ENCODE results near the gene SOX11.
A peak's percentile ranks its signal among the peaks of the same experiment; 100 is the strongest.

Gene SOX11

GRCh38 chr2:5725072-5725471 is 32.9 kb downstream of the SOX11 start:
- no peak for DNase-seq

- peak; percentile 30 for DNase-seq
Measured at GRCh38 chr2:5725794-5726463, 33.7 kb downstream of the SOX11 start.

- DNase-seq: no peak
Measured at GRCh38 chr2:5727235-5727634, 35.1 kb downstream of the SOX11 start.

- DNase-seq: no peak
Measured at GRCh38 chr2:5729416-5729815, 37.2 kb downstream of the SOX11 start.

DNA sequence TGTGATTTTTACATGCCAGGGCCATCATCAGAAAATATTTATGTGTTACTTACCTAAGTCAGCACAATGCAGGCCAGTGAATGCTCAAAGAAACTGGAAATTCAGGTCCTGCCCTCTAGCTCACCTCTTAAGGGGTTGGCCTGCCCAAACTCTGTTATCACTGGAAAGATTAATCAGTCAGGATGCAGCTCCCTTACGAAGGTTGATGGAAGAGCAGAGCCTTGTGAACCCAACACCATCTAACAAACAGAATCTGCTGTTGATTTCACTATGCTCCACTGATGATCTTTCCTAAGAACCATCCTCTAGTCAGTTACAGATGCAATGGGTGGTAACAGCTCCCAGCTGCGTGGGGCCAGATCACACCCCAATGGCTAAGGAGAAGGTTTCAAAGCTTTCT is 38.2 kb downstream of the SOX11 start:
- DNase-seq: no peak

- DNase-seq: no peak
Measured at GRCh38 chr2:5734859-5735520, 42.8 kb downstream of the SOX11 start.

- DNase-seq: no peak
Measured at GRCh38 chr2:5735521-5735861, 43.3 kb downstream of the SOX11 start.

DNA sequence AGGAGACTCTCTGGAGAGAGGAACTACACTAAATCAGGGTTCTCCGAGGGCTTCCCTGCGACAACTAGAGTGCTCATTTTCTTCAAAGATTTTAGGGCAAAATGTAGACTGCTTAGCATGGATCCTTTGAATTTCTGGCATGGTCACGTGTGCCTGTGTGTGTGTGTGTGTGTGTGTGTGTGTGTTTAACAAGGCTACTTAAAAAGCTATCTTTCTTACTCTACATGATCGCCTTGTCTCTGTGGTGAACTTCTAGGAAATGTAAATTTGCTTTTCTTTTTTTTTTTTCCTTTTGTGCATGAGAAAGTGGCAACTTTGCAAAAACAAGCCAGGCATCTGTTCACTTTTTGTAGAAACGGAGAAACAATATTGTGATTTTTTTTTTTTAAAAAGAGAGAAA is 43.9 kb downstream of the SOX11 start:
- DNase-seq: no peak

DNA sequence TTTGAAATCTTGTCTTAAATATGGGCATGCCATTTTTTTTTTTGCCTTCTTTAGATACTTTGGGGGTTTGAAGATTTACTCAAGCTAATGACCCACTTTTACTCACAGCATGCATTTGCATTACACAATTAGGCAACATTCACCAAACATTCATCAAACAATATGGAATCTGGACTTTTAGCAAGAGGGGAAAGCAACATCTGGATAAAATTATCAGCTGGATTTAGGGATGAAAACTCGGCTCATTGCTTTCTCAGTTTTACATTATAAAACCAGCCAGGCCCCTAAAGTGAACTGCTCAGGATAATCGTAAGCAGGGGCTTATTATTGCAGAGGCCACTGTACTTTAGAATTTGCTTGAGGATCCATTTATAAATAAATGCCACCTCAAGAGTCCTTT is 44.7 kb downstream of the SOX11 start:
- DNase-seq: no peak

GRCh38 chr2:5740053-5740452 is 47.9 kb downstream of the SOX11 start:
- DNase-seq: no peak

GRCh38 chr2:5740817-5741216 is 48.6 kb downstream of the SOX11 start:
- peak; percentile 2 for DNase-seq

DNA sequence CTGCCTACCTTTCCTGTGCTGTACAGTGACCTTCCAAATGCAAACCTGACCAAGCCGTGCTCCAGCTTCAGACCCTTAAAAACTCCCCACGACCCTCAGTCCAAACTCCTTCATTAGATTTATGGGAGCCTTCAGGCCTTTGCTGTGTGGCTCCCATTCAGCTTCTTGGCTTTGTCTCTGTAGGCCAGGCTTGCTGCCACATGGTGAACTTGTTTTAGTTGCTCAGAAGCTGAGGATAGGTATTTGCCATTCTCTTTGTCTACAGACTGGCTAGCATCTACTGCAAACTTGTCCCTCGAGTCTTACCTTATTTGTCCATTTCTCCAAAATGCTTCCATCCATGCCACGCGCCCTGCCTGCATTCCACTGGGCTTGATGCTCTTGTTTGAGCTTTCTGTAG is 49.1 kb downstream of the SOX11 start:
- DNase-seq: no peak

DNA sequence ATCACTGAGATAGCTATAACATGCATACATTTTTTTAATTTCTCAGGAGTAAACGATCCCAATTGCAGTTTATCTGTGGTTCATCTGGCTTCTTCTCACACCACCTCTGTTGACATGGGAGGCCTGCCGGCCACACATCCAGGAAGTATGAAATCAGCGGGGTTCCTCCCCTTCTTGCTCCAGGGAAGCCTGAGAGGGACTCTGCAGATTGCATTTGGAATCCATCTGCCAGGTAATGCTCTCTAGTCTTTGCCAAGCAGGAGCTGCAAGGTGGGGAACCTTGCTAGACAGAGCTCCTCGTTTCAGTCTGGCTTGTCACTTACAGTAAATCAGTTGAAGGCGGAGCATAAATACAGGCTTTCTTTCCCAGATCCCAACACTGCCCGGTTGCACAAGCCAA is 49.9 kb downstream of the SOX11 start:
- DNase-seq: no peak

GRCh38 chr2:5748391-5748790 is 56.2 kb downstream of the SOX11 start:
- no peak for DNase-seq

- no peak for DNase-seq
Measured at GRCh38 chr2:5748946-5749345, 56.8 kb downstream of the SOX11 start.

DNA sequence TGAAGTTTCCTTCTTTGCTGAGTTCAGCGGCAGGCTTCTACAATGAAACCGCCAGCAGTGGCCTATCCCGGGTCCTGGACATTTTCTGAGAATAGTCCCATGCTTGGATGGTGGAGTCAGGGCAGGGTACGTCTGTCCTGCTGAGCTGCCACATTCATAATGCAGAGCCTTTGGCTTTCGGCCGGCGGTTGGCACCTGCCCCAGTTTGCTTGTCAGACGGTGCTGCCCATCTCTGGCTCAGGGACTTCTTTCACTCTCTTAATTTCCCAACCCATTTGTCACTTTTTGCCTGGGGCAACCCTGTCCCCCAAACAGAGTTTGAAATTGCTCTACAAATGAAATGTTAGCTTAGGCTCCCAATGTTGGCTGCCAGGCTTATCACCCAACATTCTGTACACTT is 57.2 kb downstream of the SOX11 start:
- peak; percentile 12 for DNase-seq
